IPS DF 6.9 (cell line): ENCODE results near the gene PPM1H.

Experiments used
- DNase-seq: peaks from one replicate; pipeline ENCODE4 v3.0.0-alpha.2; 2013; ENCODE audit warnings: low read depth, low spot score
- H3K27ac ChIP-seq: one replicate; pipeline ENCODE4 v1.5.1; 2013; ENCODE audit warnings: low read length, control low read depth
- H3K27me3 ChIP-seq: 2 replicates; pipeline ENCODE4 v1.6.1; 2013; ENCODE audit warnings: mild to moderate bottlenecking, low read length; ENCODE audit not compliant: control insufficient read depth, insufficient read depth
- H3K36me3 ChIP-seq: 2 replicates; pipeline ENCODE4 v1.6.1; 2013; ENCODE audit warnings: low read length; ENCODE audit not compliant: control insufficient read depth, insufficient read depth
- H3K4me1 ChIP-seq: 2 replicates; pipeline ENCODE4 v1.6.1; 2013; ENCODE audit warnings: low read length; ENCODE audit not compliant: control insufficient read depth, insufficient read depth
- H3K4me3 ChIP-seq: 2 replicates; pipeline ENCODE4 v1.5.1; 2013; ENCODE audit warnings: mild to moderate bottlenecking, low read length
- H3K9me3 ChIP-seq: 2 replicates; pipeline ENCODE4 v1.6.1; 2013; ENCODE audit warnings: low read length, inconsistent platforms; ENCODE audit not compliant: control insufficient read depth, insufficient read depth
- WGBS: extraction: QIAGEN DNeasy Blood & Tissue Kit; methylation state at CpG from one replicate; pipeline ENCODE4 v1.1.7; 2013; ENCODE audit warnings: mixed read lengths, missing lambda C conversion rate; ENCODE audit not compliant: insufficient read length, insufficient coverage; 5-methylcytosine and 5-hydroxymethylcytosine counted together

The PPM1H gene

GRCh38 chr12:62787611-62788010, 147.3 kb downstream of the PPM1H start:
- DNase-seq = no peak
- H3K27ac ChIP-seq = no peak overlapping the region
- no CpG with 5 or more reads among the region's 4 CpGs for WGBS

GRCh38 chr12:62787023-62787422, 147.9 kb downstream of the PPM1H start:
- Histone ChIP-seq H3K4me3 (no peak overlapping the region), H3K36me3 (no peaks in the 10 kb centered on the region), H3K9me3 (no peaks in the 10 kb centered on the region), H3K27ac (no peak overlapping the region), H3K27me3 (no peaks in the 10 kb centered on the region), H3K4me1 (peaks cover 2% of the 10 kb centered on the region; the same call in 1 of the 2 replicates)
- DNase-seq = no peak
- no CpG with 5 or more reads among the region's 6 CpGs for WGBS

More at GRCh38 chr12:62787611-62788010, 147.3 kb downstream of the PPM1H start:
- Histone ChIP-seq H3K27me3 (no peaks in the 10 kb centered on the region), H3K9me3 (no peaks in the 10 kb centered on the region), H3K4me1 (peaks cover 2% of the 10 kb centered on the region; the same call in 1 of the 2 replicates), H3K4me3 (no peak overlapping the region), H3K36me3 (no peaks in the 10 kb centered on the region)

GRCh38 chr12:62785941-62786559, 148.9 kb downstream of the PPM1H start:
- Histone ChIP-seq H3K4me1 (peaks cover 2% of the 10 kb centered on the region; the same call in 1 of the 2 replicates), H3K9me3 (no peaks in the 10 kb centered on the region), H3K27me3 (no peaks in the 10 kb centered on the region), H3K27ac (no peak overlapping the region), H3K36me3 (no peaks in the 10 kb centered on the region), H3K4me3 (no peak overlapping the region)
- DNase-seq = no peak
- WGBS = no CpG with 5 or more reads among the region's 8 CpGs

GRCh38 chr12:62784576-62784975, 150.4 kb downstream of the PPM1H start:
- DNase-seq = no peak
- Histone ChIP-seq H3K27ac (no peak overlapping the region), H3K27me3 (no peaks in the 10 kb centered on the region), H3K4me3 (no peak overlapping the region), H3K9me3 (no peaks in the 10 kb centered on the region), H3K36me3 (no peaks in the 10 kb centered on the region), H3K4me1 (peaks cover 2% of the 10 kb centered on the region; the same call in 1 of the 2 replicates)
- no CpG with 5 or more reads among the region's 4 CpGs for WGBS

- no peaks in the 10 kb centered on the region for H3K27me3 ChIP-seq
- H3K9me3 ChIP-seq = no peaks in the 10 kb centered on the region
- peaks cover 2% of the 10 kb centered on the region; the same call in 1 of the 2 replicates for H3K4me1 ChIP-seq
- H3K27ac ChIP-seq = no peak overlapping the region
- no peak overlapping the region for H3K4me3 ChIP-seq
- no peaks in the 10 kb centered on the region for H3K36me3 ChIP-seq
- no CpG with 5 or more reads among the region's 6 CpGs for WGBS
- no peak for DNase-seq
Measured at GRCh38 chr12:62783881-62784280, 151.1 kb downstream of the PPM1H start.

- WGBS = no CpG with 5 or more reads among the region's 9 CpGs
Measured at GRCh38 chr12:62781136-62781880, 153.6 kb downstream of the PPM1H start.

DNA sequence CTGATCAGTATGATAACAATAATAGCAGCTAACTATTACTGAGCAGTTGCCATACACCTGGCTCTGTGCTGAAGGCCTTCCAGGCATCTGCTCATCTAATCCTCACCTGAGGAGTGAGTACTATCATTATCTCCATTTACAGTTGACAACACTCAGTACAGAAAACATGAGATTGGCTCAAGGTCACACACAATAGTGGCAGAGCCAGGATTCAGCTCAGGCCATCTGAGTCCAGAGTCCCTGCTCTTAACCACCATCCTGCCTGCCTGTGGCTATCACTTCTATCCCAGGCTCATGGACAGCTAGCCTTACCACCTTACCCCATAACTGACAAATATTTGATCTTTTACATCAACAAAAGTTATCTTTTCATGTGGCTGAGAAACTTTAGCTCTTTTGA, 155.5 kb downstream of the PPM1H start:
- no peak for DNase-seq
- Histone ChIP-seq H3K4me3 (no peak overlapping the region), H3K4me1 (peaks cover 2% of the 10 kb centered on the region; the same call in 1 of the 2 replicates), H3K9me3 (no peaks in the 10 kb centered on the region), H3K27me3 (no peaks in the 10 kb centered on the region), H3K36me3 (no peaks in the 10 kb centered on the region), H3K27ac (no peak overlapping the region)

More at GRCh38 chr12:62781136-62781880, 153.6 kb downstream of the PPM1H start:
- Histone ChIP-seq H3K27me3 (no peaks in the 10 kb centered on the region), H3K4me3 (no peak overlapping the region), H3K4me1 (peaks cover 2% of the 10 kb centered on the region; the same call in 1 of the 2 replicates), H3K9me3 (no peaks in the 10 kb centered on the region), H3K36me3 (no peaks in the 10 kb centered on the region), H3K27ac (no peak overlapping the region)
- DNase-seq = no peak

DNA sequence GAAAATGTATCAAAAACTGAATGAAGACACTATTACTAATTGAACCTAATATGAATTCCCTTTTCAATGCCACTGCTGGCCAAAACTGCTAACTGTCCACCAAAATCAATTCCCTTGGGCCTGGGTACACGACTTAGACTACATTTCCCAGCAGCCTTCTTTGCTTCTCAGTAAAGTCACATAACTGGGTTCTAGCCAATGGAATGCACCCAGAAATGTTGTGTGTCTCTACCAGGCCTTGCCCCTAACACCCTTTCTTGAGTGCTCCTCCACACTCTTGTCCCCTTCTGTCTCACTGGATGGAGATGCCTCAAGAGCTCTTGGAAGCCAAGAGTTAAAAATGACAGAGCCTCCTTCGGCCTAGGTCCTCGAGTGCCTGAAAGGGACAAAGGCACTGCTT, 156.8 kb downstream of the PPM1H start:
- Histone ChIP-seq H3K36me3 (no peaks in the 10 kb centered on the region), H3K9me3 (no peaks in the 10 kb centered on the region), H3K4me3 (no peak overlapping the region), H3K27ac (no peak overlapping the region), H3K27me3 (no peaks in the 10 kb centered on the region), H3K4me1 (no peaks in the 10 kb centered on the region)
- no peak for DNase-seq
- WGBS = no CpG with 5 or more reads among the region's 3 CpGs

DNA sequence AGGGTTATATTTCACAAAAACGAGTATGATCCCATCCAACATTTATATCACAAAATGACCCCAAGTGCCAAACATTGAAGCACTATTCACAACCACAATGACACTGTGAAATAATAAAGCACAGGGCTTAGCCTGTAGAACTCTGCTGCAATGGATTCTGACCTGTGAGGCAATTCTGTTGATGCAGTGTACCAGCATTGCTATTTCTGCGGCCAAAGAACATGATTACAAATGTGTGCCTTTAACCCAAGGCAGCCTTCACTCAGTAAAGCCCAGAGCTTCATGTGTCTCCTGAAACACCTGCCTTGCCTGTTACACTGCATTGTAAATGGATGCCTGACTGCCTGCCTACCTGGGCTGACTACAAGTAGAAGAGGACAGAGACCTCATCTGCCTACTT, 158.0 kb downstream of the PPM1H start:
- Histone ChIP-seq H3K4me1 (no peaks in the 10 kb centered on the region), H3K36me3 (no peaks in the 10 kb centered on the region), H3K4me3 (no peak overlapping the region), H3K27me3 (no peaks in the 10 kb centered on the region), H3K27ac (no peak overlapping the region), H3K9me3 (no peaks in the 10 kb centered on the region)
- WGBS = no CpG with 5 or more reads among the region's 2 CpGs
- no peak for DNase-seq

- Histone ChIP-seq H3K27me3 (no peaks in the 10 kb centered on the region), H3K9me3 (no peaks in the 10 kb centered on the region)
- no peak for DNase-seq
Measured at GRCh38 chr12:62776575-62776974, 158.4 kb downstream of the PPM1H start.

More at GRCh38 chr12:62776575-62776974, 158.4 kb downstream of the PPM1H start:
- H3K27ac ChIP-seq = no peak overlapping the region
- H3K36me3 ChIP-seq = no peaks in the 10 kb centered on the region
- no peak overlapping the region for H3K4me3 ChIP-seq
- no peaks in the 10 kb centered on the region for H3K4me1 ChIP-seq
